ENCODE measurements around the gene LGR6. TPM values are rescaled to one million over a fixed set of nuclear protein-coding genes. Genes with fewer than 3 reads are reported as not detected.

The LGR6 gene
- total RNA-seq, 1 experiment from 2014 or later, result 1.0 TPM

GRCh38 chr1:202220733-202221132 lies 27.1 kb downstream of the LGR6 start:
- Histone ChIP-seq H4K8ac (replicated peaks; ENCODE audit: insufficient read length, low read depth, low read length) (no peak overlapping the region), H3K4me1 (ENCODE audit: insufficient read depth, low read length) (no peaks in the 10 kb centered on the region), H3K27ac (ENCODE audit: insufficient read length, low read depth, low read length) (no peak overlapping the region), H2BK12ac (ENCODE audit: insufficient read length, low read depth, low read length) (no peak overlapping the region), H2BK120ac (ENCODE audit: low read depth, low read length, poor library complexity, severe bottlenecking) (no peak overlapping the region), H3K4ac (ENCODE audit: low read depth, low read length) (no peak overlapping the region), H4K5ac (ENCODE audit: insufficient read length, low read depth, low read length) (no peak overlapping the region), H3K79me1 (ENCODE audit: insufficient read depth, low read depth, low read length, poor library complexity, severe bottlenecking) (no peaks in the 10 kb centered on the region), H4K91ac (ENCODE audit: insufficient read length, low read depth, low read length) (no peak overlapping the region), H2BK15ac (ENCODE audit: low read depth, low read length) (no peak overlapping the region), H2AFZ (ENCODE audit: low read length) (no peak overlapping the region), H3K4me2 (ENCODE audit: insufficient read depth, insufficient read length, low read length) (no peak overlapping the region), H2BK20ac (ENCODE audit: low read depth, low read length, poor library complexity, severe bottlenecking) (no peak overlapping the region), H3K18ac (ENCODE audit: insufficient read length, low read depth, low read length) (no peak overlapping the region), H3K23ac (ENCODE audit: insufficient read length, low read depth, low read length) (no peak overlapping the region), H3K14ac (ENCODE audit: insufficient read depth, low read length) (no peak overlapping the region), H3K56ac (ENCODE audit: insufficient read length, low read depth, low read length) (no peak overlapping the region), H2AK5ac (ENCODE audit: insufficient read length, low read length) (no peak overlapping the region), H3K79me2 (ENCODE audit: insufficient read depth, low read length) (no peaks in the 10 kb centered on the region), H3T11ph (ENCODE audit: low read length) (no peak overlapping the region), H4K20me1 (ENCODE audit: control insufficient read depth, insufficient read depth, insufficient read length) (no peaks in the 10 kb centered on the region), H3K23me2 (ENCODE audit: insufficient read length, low read depth, low read length, poor library complexity, severe bottlenecking) (no peaks in the 10 kb centered on the region), H2BK5ac (ENCODE audit: insufficient read length, low read length) (no peak overlapping the region), H3K9me3 (ENCODE audit: control insufficient read depth, low read depth, low read length) (no peaks in the 10 kb centered on the region), H3K9ac (ENCODE audit: extremely low read depth, insufficient read length, low read length) (no peak overlapping the region), H3K27me3 (ENCODE audit: insufficient read depth, low read length) (no peaks in the 10 kb centered on the region)
- DNase-seq, result no peak
- TF ChIP-seq CTCF (conservative IDR thresholded peaks at IDR 0.05), result no peak
- Mint-ChIP-seq H3K27ac (no peak overlapping the region), H3K36me3 (ENCODE audit: insufficient read depth in 1 of 3, low read depth in 3 of 3) (no peaks in the 10 kb centered on the region), H3K27me3 (ENCODE audit: low read depth) (peaks cover 15% of the 10 kb centered on the region), H3K4me1 (peaks cover 27 to 30% of the 10 kb centered on the region in 2 experiments), H3K4me3 (no peak overlapping the region), H3K9me3 (no peaks in the 10 kb centered on the region)
- WGBS (ENCODE audit: extremely low coverage, insufficient read length, low lambda C conversion rate), result no CpG with 5 or more reads among the region's 2 CpGs

All from H9 (cell line).